ENCODE results near the gene ACSBG1.

The ACSBG1 gene

DNA sequence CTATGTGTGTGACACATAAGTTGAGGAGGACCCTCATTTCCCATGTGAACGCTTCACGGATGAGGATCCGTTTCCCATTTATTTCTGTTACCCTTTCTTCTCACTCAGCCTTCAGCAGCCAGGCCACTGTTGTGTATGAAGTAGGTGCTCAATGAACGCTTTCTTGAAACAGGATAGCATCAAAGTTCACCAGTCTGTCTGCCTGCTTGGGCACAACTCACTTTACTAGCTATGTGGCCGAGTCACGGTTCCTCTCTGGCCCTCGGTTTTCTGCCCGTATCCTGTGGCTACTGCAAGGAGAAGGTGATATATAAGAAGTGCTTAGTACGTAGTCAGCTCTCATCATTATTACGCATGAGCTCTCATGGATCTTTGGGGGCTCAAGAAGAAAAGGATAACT, 22.4 kb downstream of the ACSBG1 start:
- no peak for DNase-seq (ENCODE audit: low read depth)
- no peak overlapping the region for H3K4me3 ChIP-seq (ENCODE audit: low read length)
- TF ChIP-seq, protein P1, sequence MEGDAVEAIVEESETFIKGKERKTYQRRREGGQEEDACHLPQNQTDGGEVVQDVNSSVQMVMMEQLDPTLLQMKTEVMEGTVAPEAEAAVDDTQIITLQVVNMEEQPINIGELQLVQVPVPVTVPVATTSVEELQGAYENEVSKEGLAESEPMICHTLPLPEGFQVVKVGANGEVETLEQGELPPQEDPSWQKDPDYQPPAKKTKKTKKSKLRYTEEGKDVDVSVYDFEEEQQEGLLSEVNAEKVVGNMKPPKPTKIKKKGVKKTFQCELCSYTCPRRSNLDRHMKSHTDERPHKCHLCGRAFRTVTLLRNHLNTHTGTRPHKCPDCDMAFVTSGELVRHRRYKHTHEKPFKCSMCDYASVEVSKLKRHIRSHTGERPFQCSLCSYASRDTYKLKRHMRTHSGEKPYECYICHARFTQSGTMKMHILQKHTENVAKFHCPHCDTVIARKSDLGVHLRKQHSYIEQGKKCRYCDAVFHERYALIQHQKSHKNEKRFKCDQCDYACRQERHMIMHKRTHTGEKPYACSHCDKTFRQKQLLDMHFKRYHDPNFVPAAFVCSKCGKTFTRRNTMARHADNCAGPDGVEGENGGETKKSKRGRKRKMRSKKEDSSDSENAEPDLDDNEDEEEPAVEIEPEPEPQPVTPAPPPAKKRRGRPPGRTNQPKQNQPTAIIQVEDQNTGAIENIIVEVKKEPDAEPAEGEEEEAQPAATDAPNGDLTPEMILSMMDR (conservative IDR thresholded peaks at IDR 0.05; ENCODE audit: low read length): no peak

DNA sequence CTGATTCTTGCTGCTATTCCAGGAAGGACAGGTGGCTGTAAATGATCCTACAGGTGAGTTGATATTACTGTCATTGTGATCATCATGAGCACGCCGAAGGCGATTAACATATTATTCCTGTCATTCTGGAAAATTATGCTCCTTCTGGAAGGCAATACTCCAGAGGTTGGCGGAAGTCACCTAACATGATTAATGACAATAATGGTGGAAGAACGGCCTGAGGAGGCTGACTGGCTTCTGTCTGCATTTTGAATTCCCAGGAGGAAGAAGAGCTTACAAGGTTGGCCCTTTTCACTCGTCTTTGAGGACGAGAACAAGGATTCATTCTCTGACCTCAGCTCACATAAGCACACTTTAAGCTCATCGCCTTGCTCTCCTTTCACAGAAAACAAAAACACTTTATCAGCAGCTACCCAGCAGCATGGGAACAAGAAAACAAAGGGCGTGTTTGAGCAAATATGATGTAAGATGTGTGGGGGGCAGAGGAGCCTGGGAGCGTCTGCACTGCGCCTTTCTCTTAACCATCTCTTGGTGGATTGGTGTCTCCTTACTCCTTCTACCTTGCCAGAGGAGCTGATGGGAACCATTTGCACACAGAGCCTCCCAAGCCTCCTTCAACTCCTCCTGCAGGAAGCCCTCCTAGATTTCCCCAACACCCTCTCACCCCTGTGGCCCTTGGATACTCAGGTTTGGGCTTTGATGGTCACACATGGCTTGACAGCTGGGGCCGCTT, 23.0 kb downstream of the ACSBG1 start:
- TF ChIP-seq, protein P1 (conservative IDR thresholded peaks at IDR 0.05; ENCODE audit: low read length): no peak
- no peak overlapping the region for H3K4me3 ChIP-seq (ENCODE audit: low read length)
- DNase-seq (ENCODE audit: low read depth): no peak

DNA sequence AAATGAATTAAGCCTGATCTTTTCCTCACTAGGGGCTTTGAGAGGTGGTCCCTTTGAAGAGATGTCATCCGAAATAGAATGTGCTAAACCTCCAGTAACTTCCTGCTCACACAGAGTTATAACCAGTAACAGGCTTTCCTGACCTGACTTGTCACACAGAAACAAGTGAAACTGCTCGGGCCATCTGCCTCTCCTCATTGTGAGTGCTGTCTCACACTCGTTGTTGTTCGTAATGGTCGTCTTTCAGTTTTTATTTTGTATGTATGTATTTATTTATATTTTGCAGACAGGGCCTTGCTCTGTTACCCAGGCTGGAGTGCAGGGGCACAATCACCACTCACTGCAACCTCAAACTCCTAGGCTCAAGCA, 24.0 kb downstream of the ACSBG1 start:
- TF ChIP-seq, protein P1 (conservative IDR thresholded peaks at IDR 0.05; ENCODE audit: low read length): no peak
- no peak overlapping the region for H3K4me3 ChIP-seq (ENCODE audit: low read length)
- no peak for DNase-seq (ENCODE audit: low read depth)

DNA sequence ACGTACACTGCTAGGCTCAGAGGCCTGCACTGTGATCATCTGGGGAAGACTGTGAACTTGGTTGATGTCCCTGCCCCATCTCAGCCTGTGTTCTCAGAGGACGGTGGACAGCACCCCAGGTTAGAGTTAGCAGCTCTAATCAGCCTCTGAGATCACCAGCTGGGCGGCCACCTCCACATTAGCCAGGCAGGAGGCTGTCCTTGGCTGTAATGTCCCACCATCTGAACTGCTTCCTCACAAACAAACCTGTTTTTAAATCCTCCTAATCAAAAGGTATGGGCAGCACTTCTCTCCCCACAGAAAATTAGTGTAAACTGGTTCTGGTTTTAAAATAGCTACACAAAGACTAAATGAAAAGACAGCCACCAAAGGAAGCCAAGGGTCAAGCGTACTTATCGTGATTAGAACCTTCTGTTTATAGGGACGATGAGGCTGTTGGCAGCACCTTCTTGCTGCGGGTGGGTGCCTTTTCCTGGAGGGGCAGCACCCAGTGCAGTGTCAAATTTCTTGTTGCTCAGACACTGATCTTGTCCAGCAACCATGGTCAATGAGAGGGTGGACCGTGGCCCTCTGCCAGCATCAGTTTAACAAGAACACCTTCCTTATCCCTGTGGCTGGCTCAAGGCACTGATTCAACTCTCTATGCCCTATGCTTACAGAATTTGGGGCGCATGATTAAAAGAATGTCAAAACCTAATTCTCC, 24.6 kb downstream of the ACSBG1 start:
- DNase-seq (ENCODE audit: low read depth): no peak
- TF ChIP-seq, protein P1 (conservative IDR thresholded peaks at IDR 0.05; ENCODE audit: low read length): no peak
- no peak overlapping the region for H3K4me3 ChIP-seq (ENCODE audit: low read length)

DNA sequence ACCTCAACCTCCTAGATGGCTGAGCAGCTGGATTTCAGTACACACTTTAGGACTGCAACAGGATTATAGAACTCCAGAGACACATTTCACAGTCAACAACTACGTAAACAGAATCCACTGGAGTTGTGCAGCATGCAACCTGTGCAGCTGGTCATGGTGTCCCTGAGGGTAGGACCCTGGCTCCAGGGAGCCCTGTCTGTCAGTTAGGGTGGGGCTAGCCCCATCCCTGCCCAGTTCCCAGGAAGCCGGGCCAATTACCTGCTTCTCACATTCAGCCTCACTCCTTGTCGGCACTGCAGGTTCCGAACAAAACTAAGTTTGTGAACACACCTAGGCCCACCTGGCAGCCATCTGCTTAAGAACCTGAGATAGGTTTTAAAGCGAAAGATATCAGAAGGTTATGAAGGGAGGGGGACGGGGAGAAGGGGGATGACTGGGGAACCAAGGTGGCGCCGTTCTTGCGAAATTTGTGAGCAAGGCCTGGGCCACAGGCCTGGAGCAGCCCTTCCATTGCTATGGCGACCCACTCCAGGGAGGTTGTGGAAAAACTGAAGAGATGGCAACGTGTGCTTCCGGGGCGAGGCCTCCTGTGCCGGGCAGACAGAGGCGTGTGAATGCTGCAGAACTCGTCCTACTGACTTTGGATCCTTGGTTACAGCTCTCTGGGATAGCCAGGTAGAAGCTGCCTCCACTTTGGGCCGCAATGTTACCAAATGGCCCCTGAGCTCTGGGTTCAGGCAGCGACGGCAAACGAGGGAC, 25.3 kb downstream of the ACSBG1 start:
- TF ChIP-seq, protein P1 (conservative IDR thresholded peaks at IDR 0.05; ENCODE audit: low read length): no peak
- peak; percentile 12 for DNase-seq (ENCODE audit: low read depth)
- H3K4me3 ChIP-seq (ENCODE audit: low read length): no peak overlapping the region

DNA sequence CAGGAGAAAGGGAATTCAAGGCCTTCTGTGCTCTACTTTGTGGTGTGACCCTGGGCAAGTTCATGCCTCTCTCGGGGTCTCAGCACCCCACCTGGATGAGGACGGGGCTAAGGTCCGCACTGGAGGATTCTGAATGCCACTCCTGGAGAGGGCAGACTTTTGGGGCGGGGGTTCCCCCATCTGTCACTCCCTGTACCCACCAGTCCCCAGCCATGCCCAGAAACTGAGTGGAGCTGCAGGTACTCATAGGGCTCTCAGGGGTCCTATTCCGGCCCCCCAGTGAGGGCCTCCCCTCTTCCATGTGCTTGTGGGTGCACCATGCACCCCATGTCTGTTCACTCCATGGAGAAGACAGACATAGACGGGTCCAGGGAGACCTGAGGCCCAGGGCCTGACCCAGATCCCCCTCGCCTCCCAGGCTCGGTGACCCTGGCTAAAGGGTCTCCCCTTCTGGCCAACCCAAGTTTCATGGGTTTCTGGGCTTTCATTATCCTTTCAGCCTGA, 26.0 kb downstream of the ACSBG1 start:
- TF ChIP-seq, protein P1 (conservative IDR thresholded peaks at IDR 0.05; ENCODE audit: low read length): no peak
- no peak for DNase-seq (ENCODE audit: low read depth)

More for the DNA sequence above, 26.0 kb downstream of the ACSBG1 start:
- H3K4me3 ChIP-seq (ENCODE audit: low read length): no peak overlapping the region
